MCF 10A (cell line): ENCODE data around the gene FAM193B. TPM values are rescaled to one million over a fixed set of nuclear protein-coding genes. Genes with fewer than 3 reads are reported as not detected.

Experiments used
- BruUV-seq: library from RNA; stranded (reverse); fragments of 400-500 nt; replicated peaks from 2 replicates; lab custom pipeline; 2021; lab: Mats Ljungman, UMichigan
- CTCF ChIA-PET: fragments of 300-600 bp; sonication (Branson Sonifier 250); formaldehyde crosslinking; extraction: SDS; loops from one replicate; lab custom pipeline; 2021; ENCODE audit warnings: antibody characterized with exemption, inconsistent platforms; lab: Yijun Ruan, JAX
- POLR2A ChIA-PET: fragments of 300-600, 350-650 bp; sonication (Branson Sonifier 250); formaldehyde crosslinking; extraction: SDS; loops from one replicate; lab custom pipeline; 2020; ENCODE audit warnings: antibody characterized with exemption, inconsistent platforms; lab: Yijun Ruan, JAX
- DNase-seq: peaks from one replicate; pipeline ENCODE4 v3.0.0-alpha.2; 2018; ENCODE audit not compliant: unreplicated experiment
- H3K27ac Mint-ChIP-seq: one replicate; pipeline ENCODE4 v1.8.0; 2022; ENCODE audit warnings: mild to moderate bottlenecking, low read depth, mixed read lengths; ENCODE audit not compliant: unreplicated experiment
- H3K27me3 Mint-ChIP-seq: one replicate; pipeline ENCODE4 v1.8.0; 2022; ENCODE audit warnings: mixed read lengths; ENCODE audit not compliant: insufficient read depth, unreplicated experiment
- H3K36me3 Mint-ChIP-seq: one replicate; pipeline ENCODE4 v1.8.0; 2022; ENCODE audit warnings: mild to moderate bottlenecking, moderate library complexity, mixed read lengths; ENCODE audit not compliant: insufficient read depth, unreplicated experiment
- H3K4me1 Mint-ChIP-seq: one replicate; pipeline ENCODE4 v1.8.0; 2022; ENCODE audit warnings: mixed read lengths; ENCODE audit not compliant: insufficient read depth, unreplicated experiment
- H3K4me3 Mint-ChIP-seq: one replicate; pipeline ENCODE4 v1.8.0; 2022; ENCODE audit warnings: mild to moderate bottlenecking, moderate library complexity, mixed read lengths; ENCODE audit not compliant: unreplicated experiment
- H3K9me3 Mint-ChIP-seq: one replicate; pipeline ENCODE4 v1.8.0; 2022; ENCODE audit warnings: mixed read lengths; ENCODE audit not compliant: unreplicated experiment
- CTCF ChIP-seq: fragments of 200-600 bp; IDR thresholded peaks from one replicate; pipeline ENCODE4 v1.8.0; 2022; ENCODE audit warnings: antibody characterized with exemption, mild to moderate bottlenecking; ENCODE audit not compliant: unreplicated experiment
- intact Hi-C: fragments of 100-400 bp; cut with micrococcal nuclease; formaldehyde crosslinking; loops from 2 replicates; pipeline ENCODE4 v1.14.1; 2022
- total RNA-seq: library from RNA; stranded (reverse); gene quantifications from 2 replicates; pipeline ENCODE4 v1.2.3, GENCODE V29; 2022

FAM193B gene
- total RNA-seq, 1 experiment from 2014 or later = 80.4 TPM

- Mint-ChIP-seq H3K27ac (peak overlapping the region; percentile 70), H3K36me3 (peaks cover 21% of the 10 kb centered on the region), H3K9me3 (no peaks in the 10 kb centered on the region), H3K4me1 (peaks cover 49% of the 10 kb centered on the region), H3K27me3 (no peaks in the 10 kb centered on the region), H3K4me3 (no peak overlapping the region)
- ChIA-PET CTCF (interaction anchor here (1.1 to 8.6 kb wide), 9 partner anchors 9 to 126 kb away, joined by 3 to 65 read pairs (median 12); no protein-coding TSS in a partner anchor), POLR2A (interaction anchor here (0.5 to 3.9 kb wide), 7 partner anchors 15 to 193 kb away, joined by 3 to 15 read pairs (median 4); no protein-coding TSS in a partner anchor)
- BruUV-seq = no TSS peak
- intact Hi-C loops = no loop called here
- peak; percentile 82 for DNase-seq
- TF ChIP-seq CTCF = peak; percentile 22
Measured at GRCh38 chr5:177494346-177495195, 59.8 kb downstream of the FAM193B start.

GRCh38 chr5:177493795-177494345, 60.5 kb downstream of the FAM193B start:
- Mint-ChIP-seq H3K4me1 (peaks cover 48% of the 10 kb centered on the region), H3K27me3 (no peaks in the 10 kb centered on the region), H3K27ac (peak overlapping the region; percentile 70), H3K4me3 (no peak overlapping the region), H3K9me3 (no peaks in the 10 kb centered on the region), H3K36me3 (peaks cover 23% of the 10 kb centered on the region)
- CTCF ChIA-PET = interaction anchor here (0.6 to 4.6 kb wide), 6 partner anchors 9 to 104 kb away, joined by 3 to 25 read pairs (median 8); no protein-coding TSS in a partner anchor
- no peak for TF ChIP-seq CTCF
- POLR2A ChIA-PET = interaction anchor here (0.7 to 3.9 kb wide), 7 partner anchors 14 to 91 kb away, joined by 3 to 15 read pairs (median 4); no protein-coding TSS in a partner anchor
- no TSS peak for BruUV-seq
- DNase-seq = no peak
- intact Hi-C loops = no loop called here

GRCh38 chr5:177492841-177493240, 61.5 kb downstream of the FAM193B start:
- no peak overlapping the region for H3K4me3 Mint-ChIP-seq
- no peak for TF ChIP-seq CTCF
- ChIA-PET POLR2A (interaction anchor here (0.5 to 3.9 kb wide), 6 partner anchors 9 to 90 kb away, joined by 3 to 15 read pairs (median 4); no protein-coding TSS in a partner anchor), CTCF (interaction anchor here (0.9 to 4.6 kb wide), 9 partner anchors 9 to 89 kb away, joined by 3 to 25 read pairs (median 8); no protein-coding TSS in a partner anchor)
- peak overlapping the region; percentile 49 for H3K27ac Mint-ChIP-seq
- BruUV-seq = no TSS peak
- H3K9me3 Mint-ChIP-seq = no peaks in the 10 kb centered on the region
- DNase-seq = no peak
- H3K4me1 Mint-ChIP-seq = peaks cover 38% of the 10 kb centered on the region
- peaks cover 29% of the 10 kb centered on the region for H3K36me3 Mint-ChIP-seq
- intact Hi-C loops = no loop called here
- H3K27me3 Mint-ChIP-seq = no peaks in the 10 kb centered on the region
